IPS-20b (cell line): ENCODE results near the gene ACSL4.
"Not testable (repeated sequence)": the region's sequence is repeated elsewhere in the genome, so short reads cannot be mapped to it uniquely, and the experiment has no call there.

Experiments
- H3K27ac ChIP-seq: one replicate; pipeline ENCODE4 v1.5.1; 2013; ENCODE audit warnings: low read length
- H3K27me3 ChIP-seq: 2 replicates; pipeline ENCODE4 v1.6.1; 2013; ENCODE audit warnings: mild to moderate bottlenecking, low read length, inconsistent platforms; ENCODE audit not compliant: insufficient read depth
- H3K36me3 ChIP-seq: 2 replicates; pipeline ENCODE4 v1.6.1; 2013; ENCODE audit warnings: low read depth, mild to moderate bottlenecking, inconsistent platforms, low read length, moderate library complexity; ENCODE audit not compliant: insufficient read depth
- H3K4me1 ChIP-seq: 2 replicates; pipeline ENCODE4 v1.6.1; 2013; ENCODE audit warnings: mild to moderate bottlenecking, control low read depth, inconsistent platforms, low read length, moderate library complexity; ENCODE audit not compliant: insufficient read depth
- H3K4me3 ChIP-seq: 2 replicates; pipeline ENCODE4 v1.5.1; 2013; ENCODE audit warnings: mild to moderate bottlenecking, low read length, inconsistent platforms
- H3K9ac ChIP-seq: 2 replicates; pipeline ENCODE4 v1.6.1; 2013; ENCODE audit warnings: low read depth, mild to moderate bottlenecking, inconsistent platforms, low read length, moderate library complexity
- H3K9me3 ChIP-seq: 2 replicates; pipeline ENCODE4 v1.6.1; 2013; ENCODE audit warnings: mild to moderate bottlenecking, low read depth, low read length, inconsistent platforms; ENCODE audit not compliant: insufficient read depth

Gene ACSL4

GRCh38 chrX:109751698-109752097 lies 18.6 kb upstream of the ACSL4 start:
- no peak overlapping the region for H3K27ac ChIP-seq
- no peak overlapping the region for H3K4me3 ChIP-seq
- H3K4me1 ChIP-seq, result no peaks in the 10 kb centered on the region
- no peak overlapping the region for H3K9ac ChIP-seq
- no peaks in the 10 kb centered on the region for H3K36me3 ChIP-seq
- no peaks in the 10 kb centered on the region for H3K9me3 ChIP-seq
- no peaks in the 10 kb centered on the region for H3K27me3 ChIP-seq

- H3K4me3 ChIP-seq, result no peak overlapping the region
- H3K9ac ChIP-seq, result no peak overlapping the region
- no peak overlapping the region for H3K27ac ChIP-seq
- no peaks in the 10 kb centered on the region for H3K9me3 ChIP-seq
- no peaks in the 10 kb centered on the region for H3K36me3 ChIP-seq
- H3K27me3 ChIP-seq, result no peaks in the 10 kb centered on the region
- H3K4me1 ChIP-seq, result no peaks in the 10 kb centered on the region
These were observed 16.1 kb upstream of the ACSL4 start for GRCh38 chrX:109749207-109749606.

GRCh38 chrX:109747681-109748080 lies 14.6 kb upstream of the ACSL4 start:
- Histone ChIP-seq H3K4me1 (no peaks in the 10 kb centered on the region), H3K27me3 (no peaks in the 10 kb centered on the region), H3K27ac (no peak overlapping the region), H3K4me3 (no peak overlapping the region), H3K9ac (no peak overlapping the region), H3K36me3 (no peaks in the 10 kb centered on the region), H3K9me3 (no peaks in the 10 kb centered on the region)

GRCh38 chrX:109742722-109743121 lies 9.7 kb upstream of the ACSL4 start:
- Histone ChIP-seq H3K27ac (no peak overlapping the region), H3K4me1 (no peaks in the 10 kb centered on the region), H3K9ac (no peak overlapping the region), H3K27me3 (no peaks in the 10 kb centered on the region), H3K4me3 (no peak overlapping the region), H3K9me3 (no peaks in the 10 kb centered on the region), H3K36me3 (no peaks in the 10 kb centered on the region)

- not testable (repeated sequence) for H3K4me3 ChIP-seq, H3K9me3 ChIP-seq, H3K9ac ChIP-seq, H3K27ac ChIP-seq, H3K36me3 ChIP-seq, H3K27me3 ChIP-seq, H3K4me1 ChIP-seq
These were observed 7.8 kb upstream of the ACSL4 start for GRCh38 chrX:109740896-109741295.

GRCh38 chrX:109740433-109740809 lies 7.4 kb upstream of the ACSL4 start:
- no peak overlapping the region for H3K27ac ChIP-seq
- no peaks in the 10 kb centered on the region for H3K9me3 ChIP-seq
- H3K4me1 ChIP-seq, result no peaks in the 10 kb centered on the region
- H3K27me3 ChIP-seq, result no peaks in the 10 kb centered on the region
- H3K9ac ChIP-seq, result no peak overlapping the region
- no peak overlapping the region for H3K4me3 ChIP-seq
- no peaks in the 10 kb centered on the region for H3K36me3 ChIP-seq

- H3K27ac ChIP-seq, result no peak overlapping the region
- H3K4me1 ChIP-seq, result no peaks in the 10 kb centered on the region
- H3K9me3 ChIP-seq, result no peaks in the 10 kb centered on the region
- no peaks in the 10 kb centered on the region for H3K36me3 ChIP-seq
- H3K4me3 ChIP-seq, result no peak overlapping the region
- H3K9ac ChIP-seq, result no peak overlapping the region
- H3K27me3 ChIP-seq, result peaks cover 2% of the 10 kb centered on the region; the same call in 1 of the 2 replicates
These were observed 6.8 kb upstream of the ACSL4 start for GRCh38 chrX:109739625-109740432.

GRCh38 chrX:109735202-109735744 lies 2.2 kb upstream of the ACSL4 start:
- no peak overlapping the region for H3K9ac ChIP-seq
- H3K27ac ChIP-seq, result no peak overlapping the region
- no peaks in the 10 kb centered on the region for H3K9me3 ChIP-seq
- H3K36me3 ChIP-seq, result no peaks in the 10 kb centered on the region
- no peaks in the 10 kb centered on the region; the same call in 1 of the 2 replicates for H3K4me1 ChIP-seq
- no peak overlapping the region for H3K4me3 ChIP-seq
- H3K27me3 ChIP-seq, result peaks cover 15% of the 10 kb centered on the region

- peaks cover 15% of the 10 kb centered on the region for H3K27me3 ChIP-seq
- H3K4me1 ChIP-seq, result no peaks in the 10 kb centered on the region; the same call in 1 of the 2 replicates
- peak overlapping the region; percentile 77 for H3K4me3 ChIP-seq
- peak overlapping the region; percentile 48; the same call in 1 of the 2 replicates for H3K9ac ChIP-seq
- H3K27ac ChIP-seq, result no peak overlapping the region
- H3K9me3 ChIP-seq, result no peaks in the 10 kb centered on the region
- H3K36me3 ChIP-seq, result no peaks in the 10 kb centered on the region
These were observed 591 bp upstream of the ACSL4 start for GRCh38 chrX:109733613-109734083.

GRCh38 chrX:109732017-109732801 lies 848 bp downstream of the ACSL4 start:
- no peaks in the 10 kb centered on the region for H3K36me3 ChIP-seq
- H3K4me1 ChIP-seq, result no peaks in the 10 kb centered on the region; the same call in 1 of the 2 replicates
- H3K9ac ChIP-seq, result peak overlapping the region; percentile 89
- peak overlapping the region; percentile 92 for H3K4me3 ChIP-seq
- peaks cover 15% of the 10 kb centered on the region for H3K27me3 ChIP-seq
- H3K27ac ChIP-seq, result no peak overlapping the region
- no peaks in the 10 kb centered on the region for H3K9me3 ChIP-seq

GRCh38 chrX:109728173-109728535 lies 4.9 kb downstream of the ACSL4 start:
- H3K27me3 ChIP-seq, result no peaks in the 10 kb centered on the region

More at GRCh38 chrX:109728173-109728535, 4.9 kb downstream of the ACSL4 start:
- Histone ChIP-seq H3K9me3 (no peaks in the 10 kb centered on the region), H3K4me3 (no peak overlapping the region), H3K9ac (no peak overlapping the region), H3K27ac (no peak overlapping the region), H3K36me3 (no peaks in the 10 kb centered on the region), H3K4me1 (no peaks in the 10 kb centered on the region; the same call in 1 of the 2 replicates)
